HCT116 (cell line): ENCODE measurements around the gene GNA12.

ENCODE experiments used
- POLR2A ChIP-seq: IDR thresholded peaks from 2 replicates; pipeline ENCODE4 v1.7.0; 2011; ENCODE audit warnings: borderline replicate concordance; ENCODE audit not compliant: insufficient read depth, insufficient read length; ENCODE audit errors: extremely low read depth
- REST ChIP-seq: IDR thresholded peaks from 2 replicates; pipeline ENCODE4 v1.6.1; 2012; ENCODE audit warnings: low read depth
- TF ChIP-seq, protein P1 (sequence below), 3 experiments: fragments of 200-600 bp in 1 of 3; sonication (generic) in 1 of 3; IDR thresholded peaks in 2 of 3; conservative IDR thresholded peaks in 1 of 3; 2 replicates each; pipeline ENCODE4 v1.5.1; 2012 to 2017; ENCODE audit warnings: low read depth in 2 of 3, low read length in 2 of 3, antibody characterized with exemption in 1 of 3, borderline replicate concordance in 1 of 3, control low read depth in 1 of 3, mild to moderate bottlenecking in 1 of 3, mixed read lengths in 1 of 3, mixed run types in 1 of 3, moderate library complexity in 1 of 3; ENCODE audit not compliant: insufficient read depth in 1 of 3

GRCh38 chr7:2821161-2821841, 22.8 kb downstream of the GNA12 start:
- TF ChIP-seq, protein P1, sequence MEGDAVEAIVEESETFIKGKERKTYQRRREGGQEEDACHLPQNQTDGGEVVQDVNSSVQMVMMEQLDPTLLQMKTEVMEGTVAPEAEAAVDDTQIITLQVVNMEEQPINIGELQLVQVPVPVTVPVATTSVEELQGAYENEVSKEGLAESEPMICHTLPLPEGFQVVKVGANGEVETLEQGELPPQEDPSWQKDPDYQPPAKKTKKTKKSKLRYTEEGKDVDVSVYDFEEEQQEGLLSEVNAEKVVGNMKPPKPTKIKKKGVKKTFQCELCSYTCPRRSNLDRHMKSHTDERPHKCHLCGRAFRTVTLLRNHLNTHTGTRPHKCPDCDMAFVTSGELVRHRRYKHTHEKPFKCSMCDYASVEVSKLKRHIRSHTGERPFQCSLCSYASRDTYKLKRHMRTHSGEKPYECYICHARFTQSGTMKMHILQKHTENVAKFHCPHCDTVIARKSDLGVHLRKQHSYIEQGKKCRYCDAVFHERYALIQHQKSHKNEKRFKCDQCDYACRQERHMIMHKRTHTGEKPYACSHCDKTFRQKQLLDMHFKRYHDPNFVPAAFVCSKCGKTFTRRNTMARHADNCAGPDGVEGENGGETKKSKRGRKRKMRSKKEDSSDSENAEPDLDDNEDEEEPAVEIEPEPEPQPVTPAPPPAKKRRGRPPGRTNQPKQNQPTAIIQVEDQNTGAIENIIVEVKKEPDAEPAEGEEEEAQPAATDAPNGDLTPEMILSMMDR (IDR thresholded peaks at IDR 0.05 in 2 of 3, conservative IDR thresholded peaks at IDR 0.05 in 1 of 3; ENCODE audit: borderline replicate concordance in 1 of 3, insufficient read depth in 1 of 3, low read depth in 2 of 3, low read length in 2 of 3): peak in 2 of 3 experiments; percentile 27 to 47; a peak in 3 of 6 replicates
- TF ChIP-seq POLR2A (no peak), REST (no peak)
